ENCODE data around the gene SERPINB4. TPM values are rescaled to one million over a fixed set of nuclear protein-coding genes. Genes with fewer than 3 reads are reported as not detected.

SERPINB4 gene
- total and polyA plus RNA-seq, 2 of the 8 experiments (the other 6 are each of a cell fraction or from before 2014, with no cell fraction given): 0.32 to 0.36 TPM

DNA sequence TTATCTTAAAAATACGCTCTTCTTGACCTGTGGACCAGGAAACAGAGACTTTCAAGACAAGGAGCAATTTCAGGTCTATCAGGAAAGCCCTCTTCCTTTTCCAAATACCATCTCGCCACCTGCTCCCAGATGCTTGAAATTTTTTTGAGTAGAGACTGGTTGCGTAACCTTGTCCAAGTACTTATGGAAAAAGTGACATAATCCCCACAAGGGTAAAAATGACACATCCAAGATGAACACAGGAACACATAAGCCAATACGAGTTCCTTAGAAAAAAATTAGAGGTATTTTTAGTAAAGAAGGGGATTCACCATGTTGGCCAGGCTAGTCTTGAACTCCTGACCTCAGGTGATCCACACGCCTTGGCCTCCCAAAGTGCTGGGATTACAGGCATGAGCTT, 55.1 kb downstream of the SERPINB4 start:
- Histone ChIP-seq H3K23me2 (ENCODE audit: low read depth, low read length) (no peaks in the 10 kb centered on the region; the same call in 1 of the 2 replicates), H2BK20ac (ENCODE audit: low read length) (no peak overlapping the region), H3K14ac (ENCODE audit: insufficient read length) (no peak overlapping the region), H3K27ac (ENCODE audit: low read depth, low read length) (no peak overlapping the region), H2BK5ac (ENCODE audit: low read depth, low read length) (no peak overlapping the region), H2BK12ac (ENCODE audit: low read depth, low read length) (no peak overlapping the region), H4K91ac (replicated peaks; ENCODE audit: insufficient read length, low read length) (no peak overlapping the region), H3K4me3 (ENCODE audit: extremely low read depth in 1 of 4, insufficient read depth in 2 of 4, low read depth in 3 of 4, low read length in 4 of 4) (no peak overlapping the region), H3K79me1 (ENCODE audit: low read depth, low read length) (no peaks in the 10 kb centered on the region), H4K5ac (ENCODE audit: insufficient read length, low read depth, low read length) (no peak overlapping the region), H3K4me2 (ENCODE audit: insufficient read depth in 1 of 2, low read depth in 2 of 2, low read length in 2 of 2) (no peak overlapping the region), H3K36me3 (ENCODE audit: control insufficient read depth in 2 of 4, insufficient read depth in 4 of 4, low read length in 3 of 4) (no peaks in the 10 kb centered on the region), H3K18ac (ENCODE audit: extremely low read depth, low read length) (no peak overlapping the region), H3K27me3 (replicated peaks in 1 of 4; ENCODE audit: control insufficient read depth in 3 of 4, extremely low read depth in 1 of 4, insufficient read depth in 3 of 4, low read length in 3 of 4) (no peaks in the 10 kb centered on the region), H2BK120ac (replicated peaks; ENCODE audit: low read depth, low read length) (no peak overlapping the region), H3K56ac (replicated peaks; ENCODE audit: insufficient read length, low read depth, low read length) (no peak overlapping the region), H2AK5ac (ENCODE audit: low read depth, low read length) (no peak overlapping the region), H3K79me2 (ENCODE audit: control insufficient read depth in 1 of 2, insufficient read depth in 2 of 2, low read length in 2 of 2) (no peaks in the 10 kb centered on the region), H4K8ac (ENCODE audit: extremely low read depth, insufficient read depth, low read length) (no peak overlapping the region), H3K23ac (ENCODE audit: insufficient read length) (no peak overlapping the region), H3K9ac (replicated peaks in 1 of 4; ENCODE audit: extremely low read depth in 1 of 4, low read depth in 3 of 4, low read length in 3 of 4) (no peak overlapping the region), H3K4me1 (replicated peaks in 1 of 4; ENCODE audit: control insufficient read depth in 3 of 4, insufficient read depth in 4 of 4, low read length in 3 of 4) (no peaks in the 10 kb centered on the region), H3K4ac (replicated peaks; ENCODE audit: insufficient read length, low read depth, low read length) (no peak overlapping the region), H4K20me1 (replicated peaks in 1 of 2; ENCODE audit: control insufficient read depth in 1 of 2, insufficient read depth in 2 of 2, low read length in 2 of 2) (no peaks in the 10 kb centered on the region), H2AFZ (ENCODE audit: low read length) (no peak overlapping the region), H3K9me3 (ENCODE audit: insufficient read depth in 2 of 2, low read depth in 1 of 2, low read length in 1 of 2) (no peaks in the 10 kb centered on the region), H2BK15ac (ENCODE audit: low read length) (no peak overlapping the region)
- POLR2A ChIA-PET (ENCODE audit: partially characterized antibody): no interaction called here
- no peak for TF ChIP-seq SP2 (IDR thresholded peaks at IDR 0.05; ENCODE audit: low read length)
- DNase-seq (ENCODE audit: low read depth in 1 of 2, low spot score in 2 of 2) (no peak), FAIRE-seq (no peak)
- CTCF ChIA-PET (ENCODE audit: partially characterized antibody): interaction anchor here (1.0 to 1.5 kb wide), 2 partner anchors 12 to 188 kb away, joined by 3 read pairs; no protein-coding TSS in a partner anchor
- 84% methylated on average over 5 of the region's 5 CpGs; no CpG with 5 or more reads in 1 of the 2 experiments for WGBS, 2 experiments (ENCODE audit: extremely low coverage in 1 of 2, insufficient coverage in 1 of 2, insufficient read length in 1 of 2, insufficient replicate concordance in 2 of 2, low coverage in 1 of 2, low lambda C conversion rate in 2 of 2, missing lambda C conversion rate in 1 of 2)

Other genes with a start within 250 kb of the SERPINB4 start
- 42.7 and 45.3 TPM in 2 replicates for gene VPS4B, start 221.8 kb downstream of the SERPINB4 start, total RNA-seq (2021; fragmentation: NEBNext Ultra II Directional; extraction: Animal tissue kit (Norgen Biotek cat#: 25700))
- gene VPS4B, start 221.8 kb downstream of the SERPINB4 start, polyA plus RNA-seq (2011; rRNA removed): 6.1 and 7.2 TPM in 2 replicates
- 0.23 TPM in 1 of 2 replicates, not detected in the other for gene SERPINB5, start 167.3 kb downstream of the SERPINB4 start, total RNA-seq (2021; fragmentation: NEBNext Ultra II Directional; extraction: Animal tissue kit (Norgen Biotek cat#: 25700))
- gene SERPINB5, start 167.3 kb downstream of the SERPINB4 start, polyA plus RNA-seq (2011; rRNA removed): 0.03 TPM in 1 of 2 replicates, not detected in the other
- not detected in 2 replicates for gene SERPINB12, start 101.9 kb downstream of the SERPINB4 start, total RNA-seq (2021; fragmentation: NEBNext Ultra II Directional; extraction: Animal tissue kit (Norgen Biotek cat#: 25700))
- gene SERPINB12, start 101.9 kb downstream of the SERPINB4 start, polyA plus RNA-seq (2011; rRNA removed): not detected in 2 replicates
- not detected in 2 replicates for gene SERPINB13, start 56.9 kb downstream of the SERPINB4 start, total RNA-seq (2021; fragmentation: NEBNext Ultra II Directional; extraction: Animal tissue kit (Norgen Biotek cat#: 25700))
- gene SERPINB13, start 56.9 kb downstream of the SERPINB4 start, polyA plus RNA-seq (2011; rRNA removed): not detected in 2 replicates
- 0.17 TPM in 1 of 2 replicates, not detected in the other for gene SERPINB3, start 17.6 kb upstream of the SERPINB4 start, total RNA-seq (2021; fragmentation: NEBNext Ultra II Directional; extraction: Animal tissue kit (Norgen Biotek cat#: 25700))
- gene SERPINB3, start 17.6 kb upstream of the SERPINB4 start, polyA plus RNA-seq (2011; rRNA removed): 0.06 and 0.18 TPM in 2 replicates
- gene SERPINB11, start 58.7 kb upstream of the SERPINB4 start, total RNA-seq (2021; fragmentation: NEBNext Ultra II Directional; extraction: Animal tissue kit (Norgen Biotek cat#: 25700)): not detected in 2 replicates
- gene SERPINB11, start 58.7 kb upstream of the SERPINB4 start, polyA plus RNA-seq (2011; rRNA removed): not detected in 2 replicates
- not detected in 2 replicates for gene SERPINB7, start 131.2 kb upstream of the SERPINB4 start, total RNA-seq (2021; fragmentation: NEBNext Ultra II Directional; extraction: Animal tissue kit (Norgen Biotek cat#: 25700))
- not detected in 2 replicates for gene SERPINB7, start 131.2 kb upstream of the SERPINB4 start, polyA plus RNA-seq (2011; rRNA removed)
- gene SERPINB2, start 243.4 kb upstream of the SERPINB4 start, total RNA-seq (2021; fragmentation: NEBNext Ultra II Directional; extraction: Animal tissue kit (Norgen Biotek cat#: 25700)): not detected in 2 replicates
- gene SERPINB2, start 243.4 kb upstream of the SERPINB4 start, polyA plus RNA-seq (2011; rRNA removed): not detected in 2 replicates

Measured in H1 (cell line).